ENCODE data around the gene CEND1. TPM values are rescaled to one million over a fixed set of nuclear protein-coding genes. Genes with fewer than 3 reads are reported as not detected.

CEND1 gene
- total and polyA plus RNA-seq, 2 experiments from 2014 or later: not detected

DNA sequence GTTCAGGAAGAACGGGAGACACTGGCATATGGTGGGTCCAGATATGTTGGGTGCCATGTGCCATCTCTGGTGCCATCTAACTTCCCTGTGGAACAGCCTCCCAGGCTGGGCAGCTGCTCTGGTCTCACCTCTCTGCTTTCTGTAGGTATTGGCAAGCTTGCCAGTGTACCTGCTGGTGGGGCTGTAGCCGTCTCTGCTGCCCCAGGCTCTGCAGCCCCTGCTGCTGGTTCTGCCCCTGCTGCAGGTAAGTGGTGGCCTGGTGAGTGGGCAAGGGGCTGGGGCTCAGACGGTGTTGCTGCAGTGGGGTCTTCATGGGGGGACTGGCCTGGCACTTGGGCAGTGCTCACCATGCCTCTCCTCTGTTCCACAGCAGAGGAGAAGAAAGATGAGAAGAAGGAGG is 22.5 kb upstream of the CEND1 start:
- WGBS (ENCODE audit: low lambda C conversion rate, missing lambda C conversion rate): 96% methylated on average over 3 of the region's 3 CpGs
- TF ChIP-seq, protein P1, sequence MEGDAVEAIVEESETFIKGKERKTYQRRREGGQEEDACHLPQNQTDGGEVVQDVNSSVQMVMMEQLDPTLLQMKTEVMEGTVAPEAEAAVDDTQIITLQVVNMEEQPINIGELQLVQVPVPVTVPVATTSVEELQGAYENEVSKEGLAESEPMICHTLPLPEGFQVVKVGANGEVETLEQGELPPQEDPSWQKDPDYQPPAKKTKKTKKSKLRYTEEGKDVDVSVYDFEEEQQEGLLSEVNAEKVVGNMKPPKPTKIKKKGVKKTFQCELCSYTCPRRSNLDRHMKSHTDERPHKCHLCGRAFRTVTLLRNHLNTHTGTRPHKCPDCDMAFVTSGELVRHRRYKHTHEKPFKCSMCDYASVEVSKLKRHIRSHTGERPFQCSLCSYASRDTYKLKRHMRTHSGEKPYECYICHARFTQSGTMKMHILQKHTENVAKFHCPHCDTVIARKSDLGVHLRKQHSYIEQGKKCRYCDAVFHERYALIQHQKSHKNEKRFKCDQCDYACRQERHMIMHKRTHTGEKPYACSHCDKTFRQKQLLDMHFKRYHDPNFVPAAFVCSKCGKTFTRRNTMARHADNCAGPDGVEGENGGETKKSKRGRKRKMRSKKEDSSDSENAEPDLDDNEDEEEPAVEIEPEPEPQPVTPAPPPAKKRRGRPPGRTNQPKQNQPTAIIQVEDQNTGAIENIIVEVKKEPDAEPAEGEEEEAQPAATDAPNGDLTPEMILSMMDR (IDR thresholded peaks at IDR 0.05; ENCODE audit: poor library complexity): no peak
- no peak for TF ChIP-seq EZH2 (IDR thresholded peaks at IDR 0.05; ENCODE audit: borderline replicate concordance)
- no peak for TF ChIP-seq EZH2phosphoT487 (IDR thresholded peaks at IDR 0.05; ENCODE audit: low read depth, severe bottlenecking, unreplicated experiment)
- Histone ChIP-seq H3K4me3 (no peak overlapping the region), H3K27me3 (no peaks in the 10 kb centered on the region), H3K9me2 (replicated peaks; ENCODE audit: insufficient read depth) (no peaks in the 10 kb centered on the region), H3K27ac (no peak overlapping the region), H3K36me3 (replicated peaks; ENCODE audit: insufficient read depth, low read depth) (no peaks in the 10 kb centered on the region), H2AFZ (no peak overlapping the region), H3K9me3 (ENCODE audit: low read depth) (no peaks in the 10 kb centered on the region), H3K4me1 (ENCODE audit: insufficient read depth) (peaks cover 7% of the 10 kb centered on the region), H3K4me2 (no peak overlapping the region), H3K79me2 (peaks cover 40% of the 10 kb centered on the region), H4K20me1 (ENCODE audit: insufficient read depth, poor library complexity, severe bottlenecking) (peaks cover 22% of the 10 kb centered on the region)
- DNase-seq (ENCODE audit: low spot score): no peak

DNA sequence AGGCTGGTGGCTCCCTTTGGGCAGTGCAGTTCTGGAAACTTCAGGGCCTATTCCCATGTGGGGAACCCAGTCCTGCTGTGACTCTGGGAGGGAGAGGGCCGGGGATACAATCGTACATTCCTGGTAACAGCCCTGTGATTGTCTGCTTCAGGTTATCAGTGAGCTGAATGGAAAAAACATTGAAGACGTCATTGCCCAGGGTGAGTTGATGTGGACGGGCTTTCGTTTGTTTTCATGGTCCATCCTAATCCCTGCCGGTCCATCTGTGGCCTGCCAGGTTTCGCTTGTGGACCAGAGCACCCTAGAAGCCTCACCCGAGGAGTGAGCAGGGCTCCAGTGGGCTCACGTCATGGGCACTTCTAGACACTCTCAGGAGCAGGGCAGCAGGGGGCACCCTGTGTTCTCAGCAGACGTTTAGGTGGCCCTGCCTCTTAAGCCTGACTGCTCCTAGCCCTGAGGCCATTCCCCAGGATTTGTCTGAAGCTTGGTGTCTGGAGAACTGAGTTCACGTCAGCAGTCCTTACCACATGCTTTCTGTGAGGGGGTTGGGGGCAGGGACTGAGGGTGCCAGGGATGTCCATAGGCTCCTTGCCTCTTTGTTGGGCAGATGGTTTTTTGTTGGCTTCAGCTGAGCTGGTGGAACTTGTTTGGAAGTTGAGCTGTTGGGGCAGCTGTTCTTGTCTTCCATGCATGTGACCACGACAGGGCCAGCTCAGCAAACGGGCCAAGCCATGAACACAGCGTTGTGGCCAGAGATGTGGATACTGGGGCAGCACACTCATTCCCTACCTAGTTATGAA is 21.8 kb upstream of the CEND1 start:
- H4K20me1 ChIP-seq (ENCODE audit: insufficient read depth, poor library complexity, severe bottlenecking): peaks cover 22% of the 10 kb centered on the region
- TF ChIP-seq EZH2 (IDR thresholded peaks at IDR 0.05; ENCODE audit: borderline replicate concordance): no peak
- TF ChIP-seq, protein P1 (IDR thresholded peaks at IDR 0.05; ENCODE audit: poor library complexity): no peak
- no peak for TF ChIP-seq EZH2phosphoT487 (IDR thresholded peaks at IDR 0.05; ENCODE audit: low read depth, severe bottlenecking, unreplicated experiment)
- peak overlapping the region; percentile 98 for H3K4me2 ChIP-seq
- H3K27me3 ChIP-seq: no peaks in the 10 kb centered on the region
- no peaks in the 10 kb centered on the region for H3K9me3 ChIP-seq (ENCODE audit: low read depth)
- H3K79me2 ChIP-seq: peaks cover 44% of the 10 kb centered on the region
- no peak for DNase-seq (ENCODE audit: low spot score)
- H3K9me2 ChIP-seq (replicated peaks; ENCODE audit: insufficient read depth): no peaks in the 10 kb centered on the region
- no peak overlapping the region for H2AFZ ChIP-seq
- no peak overlapping the region for H3K27ac ChIP-seq
- no peak overlapping the region for H3K4me3 ChIP-seq
- 85% methylated on average over 14 of the region's 14 CpGs for WGBS (ENCODE audit: low lambda C conversion rate, missing lambda C conversion rate)
- H3K4me1 ChIP-seq (ENCODE audit: insufficient read depth): peaks cover 7% of the 10 kb centered on the region
- no peaks in the 10 kb centered on the region for H3K36me3 ChIP-seq (replicated peaks; ENCODE audit: insufficient read depth, low read depth)

DNA sequence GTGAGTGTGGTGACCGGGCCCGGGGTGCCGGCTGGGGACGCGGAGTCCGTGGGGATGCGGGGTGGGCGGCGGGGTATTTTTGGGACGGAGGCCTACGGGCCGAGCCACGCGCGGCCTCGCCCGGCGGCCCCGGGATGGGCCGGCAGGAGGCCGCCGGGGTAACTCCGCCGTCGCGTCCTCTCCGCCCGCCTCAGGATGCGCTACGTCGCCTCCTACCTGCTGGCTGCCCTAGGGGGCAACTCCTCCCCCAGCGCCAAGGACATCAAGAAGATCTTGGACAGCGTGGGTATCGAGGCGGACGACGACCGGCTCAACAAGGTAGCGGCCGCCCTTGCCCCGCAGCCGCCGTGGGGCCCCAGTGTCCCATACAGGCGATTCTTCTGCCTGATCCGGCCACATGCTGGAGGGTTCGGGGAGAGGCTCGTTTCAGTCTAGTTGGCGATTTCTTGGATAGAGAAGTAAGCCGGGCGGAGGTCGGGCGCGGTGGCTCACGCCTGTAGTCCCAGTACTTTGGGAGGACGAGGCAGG is 20.2 kb upstream of the CEND1 start:
- H2AFZ ChIP-seq: no peak overlapping the region
- peak overlapping the region; percentile 96 for H3K27ac ChIP-seq
- H3K36me3 ChIP-seq (replicated peaks; ENCODE audit: insufficient read depth, low read depth): no peaks in the 10 kb centered on the region
- no peaks in the 10 kb centered on the region for H3K27me3 ChIP-seq
- H4K20me1 ChIP-seq (ENCODE audit: insufficient read depth, poor library complexity, severe bottlenecking): peaks cover 22% of the 10 kb centered on the region
- H3K4me2 ChIP-seq: peak overlapping the region; percentile 98
- WGBS (ENCODE audit: low lambda C conversion rate, missing lambda C conversion rate): 1% methylated on average over 36 of the region's 55 CpGs
- no peaks in the 10 kb centered on the region for H3K9me2 ChIP-seq (replicated peaks; ENCODE audit: insufficient read depth)
- DNase-seq (ENCODE audit: low spot score): no peak
- H3K4me3 ChIP-seq: peak overlapping the region; percentile 68
- TF ChIP-seq EZH2 (IDR thresholded peaks at IDR 0.05; ENCODE audit: borderline replicate concordance) (no peak), EZH2phosphoT487 (IDR thresholded peaks at IDR 0.05; ENCODE audit: low read depth, severe bottlenecking, unreplicated experiment) (no peak)
- TF ChIP-seq, protein P1 (IDR thresholded peaks at IDR 0.05; ENCODE audit: poor library complexity): no peak
- peaks cover 44% of the 10 kb centered on the region for H3K79me2 ChIP-seq
- H3K9me3 ChIP-seq (ENCODE audit: low read depth): no peaks in the 10 kb centered on the region
- peaks cover 7% of the 10 kb centered on the region for H3K4me1 ChIP-seq (ENCODE audit: insufficient read depth)

Measured in hepatocyte (in vitro differentiated cells).